ENCODE results near the gene ACBD3. TPM values are rescaled to one million over a fixed set of nuclear protein-coding genes. Genes with fewer than 3 reads are reported as not detected.

ACBD3 gene
- total RNA-seq (2014; rRNA removed; shearing (Covaris generic)) = 40.0 and 41.8 TPM in 2 replicates

GRCh38 chr1:226186124-226187018, at the start of gene ACBD3:
ACBD3 (minus strand) TSS chr1:226186741; CDS start chr1:226186675, 66 bp downstream.

GRCh38 chr1:226223157-226223785, 36.7 kb upstream of the ACBD3 start, which contains the start of gene MIXL1:
MIXL1 (plus strand) TSS chr1:226223664; CDS start chr1:226223682, 18 bp downstream.

Small RNA genes lying within 50 kb of the gene (small RNA-seq; reads per million reads assigned to genes)
- gene AL512343.1 = not detected

Other genes with a start within 250 kb of the ACBD3 start
- not detected in 2 replicates for gene LEFTY2, start 245.5 kb downstream of the ACBD3 start, total RNA-seq (2014; rRNA removed; shearing (Covaris generic))
- gene SDE2, start 187.4 kb downstream of the ACBD3 start, total RNA-seq (2014; rRNA removed; shearing (Covaris generic)) = 38.0 and 39.6 TPM in 2 replicates
- gene H3-3A, start 124.0 kb downstream of the ACBD3 start, total RNA-seq (2014; rRNA removed; shearing (Covaris generic)) = 179 and 228 TPM in 2 replicates
- not detected in 2 replicates for gene MIXL1, start 36.9 kb upstream of the ACBD3 start, total RNA-seq (2014; rRNA removed; shearing (Covaris generic))
- 9.2 and 9.6 TPM in 2 replicates for gene LIN9, start 122.4 kb upstream of the ACBD3 start, total RNA-seq (2014; rRNA removed; shearing (Covaris generic))
- 211 and 239 TPM in 2 replicates for gene PARP1, start 221.4 kb upstream of the ACBD3 start, total RNA-seq (2014; rRNA removed; shearing (Covaris generic))

All from A375 (cell line).